Uterus (tissue), 4 donors: Measurements from ENCODE around the gene RNF112. TPM values are rescaled to one million over a fixed set of nuclear protein-coding genes. Genes with fewer than 3 reads are reported as not detected.

Experiments used
- DNase-seq, 2 donors: peaks; one replicate each; pipeline ENCODE4 v3.0.0-alpha.2; 2019 to 2020
- H3K27ac ChIP-seq, 2 donors: fragments of 200-600 bp; sonication (generic); 1 replicate in 1 of 2; 2 replicates in 1 of 2; pipeline ENCODE4 v1.5.1; 2016 to 2018
- H3K27me3 ChIP-seq, 2 donors: fragments of 200-600 bp; sonication (generic); one replicate each; pipeline ENCODE4 v1.5.1; 2018 to 2019; ENCODE audit warnings: control low read depth in 1 of 2
- H3K36me3 ChIP-seq, 2 donors: fragments of 200-600 bp; sonication (generic); one replicate each; pipeline ENCODE4 v1.5.1; 2019; ENCODE audit warnings: control low read depth in 1 of 2
- H3K4me1 ChIP-seq, 2 donors: fragments of 200-600 bp; sonication (generic); one replicate each; pipeline ENCODE4 v1.5.1; 2018 to 2019; ENCODE audit warnings: control low read depth in 1 of 2
- H3K4me3 ChIP-seq, 2 donors: fragments of 200-600 bp; sonication (generic); 1 replicate in 1 of 2; 2 replicates in 1 of 2; pipeline ENCODE4 v1.5.1; 2018 to 2019; ENCODE audit warnings: mild to moderate bottlenecking in 1 of 2
- H3K9me3 ChIP-seq, 2 donors: fragments of 200-600 bp; sonication (generic); one replicate each; pipeline ENCODE4 v1.5.1; 2019; ENCODE audit warnings: control low read depth in 1 of 2
- CTCF ChIP-seq, 4 experiments: fragments of 200-600 bp in 2 of 4; fragments of 450-650 bp in 2 of 4; sonication (generic) in 2 of 4; IDR thresholded peaks; one replicate each; pipeline ENCODE4 v1.5.1; 2016 to 2019; ENCODE audit warnings: antibody characterized with exemption in 4 of 4, mild to moderate bottlenecking in 2 of 4, moderate library complexity in 1 of 4
- POLR2A ChIP-seq, 2 donors: fragments of 450-650 bp; IDR thresholded peaks; one replicate each; pipeline ENCODE4 v1.6.1; 2016; ENCODE audit warnings: antibody characterized with exemption in 2 of 2, mild to moderate bottlenecking in 1 of 2, moderate library complexity in 1 of 2
- intact Hi-C: fragments of 100-400 bp; cut with DNase I; formaldehyde crosslinking; loops from one replicate; pipeline ENCODE4 v1.15.1; 2023; ENCODE audit warnings: low total_unique reads
- total RNA-seq, 4 donors: library from RNA; depleted of rRNA in 3 of 4; stranded (reverse); fragments of >200 nt in 3 of 4; gene quantifications; one replicate each; pipeline versions ENCODE4 v1.1.0 to v1.2.4, GENCODE V29; 2014 to 2023
- donor health status: DM: yes; HTN: yes; CAD: no.

Gene RNF112
- total RNA-seq, 4 donors from 2014 or later: 0.88 to 14.7 (median 3.7) TPM

DNA sequence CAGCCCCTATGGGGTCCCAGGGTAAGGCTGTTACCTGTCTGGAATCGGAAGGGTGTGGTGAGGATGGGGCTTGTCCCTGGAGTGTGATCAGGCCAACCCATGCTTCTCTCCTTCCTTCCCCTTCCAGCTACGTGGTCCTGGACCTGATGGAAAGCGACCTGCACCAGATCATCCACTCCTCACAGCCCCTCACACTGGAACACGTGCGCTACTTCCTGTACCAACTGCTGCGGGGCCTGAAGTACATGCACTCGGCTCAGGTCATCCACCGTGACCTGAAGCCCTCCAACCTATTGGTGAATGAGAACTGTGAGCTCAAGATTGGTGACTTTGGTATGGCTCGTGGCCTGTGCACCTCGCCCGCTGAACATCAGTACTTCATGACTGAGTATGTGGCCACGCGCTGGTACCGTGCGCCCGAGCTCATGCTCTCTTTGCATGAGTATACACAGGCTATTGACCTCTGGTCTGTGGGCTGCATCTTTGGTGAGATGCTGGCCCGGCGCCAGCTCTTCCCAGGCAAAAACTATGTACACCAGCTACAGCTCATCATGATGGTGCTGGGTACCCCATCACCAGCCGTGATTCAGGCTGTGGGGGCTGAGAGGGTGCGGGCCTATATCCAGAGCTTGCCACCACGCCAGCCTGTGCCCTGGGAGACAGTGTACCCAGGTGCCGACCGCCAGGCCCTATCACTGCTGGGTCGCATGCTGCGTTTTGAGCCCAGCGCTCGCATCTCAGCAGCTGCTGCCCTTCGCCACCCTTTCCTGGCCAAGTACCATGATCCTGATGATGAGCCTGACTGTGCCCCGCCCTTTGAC lies 30.3 kb upstream of the RNF112 start:
- peaks cover 20 to 23% of the 10 kb centered on the region in 2 donors for H3K4me1 ChIP-seq
- H3K4me3 ChIP-seq: no peak overlapping the region
- H3K9me3 ChIP-seq: no peaks in the 10 kb centered on the region
- H3K36me3 ChIP-seq: no peaks in the 10 kb centered on the region
- intact Hi-C loops: no loop called here
- TF ChIP-seq POLR2A (IDR thresholded peaks at IDR 0.05): no peak
- TF ChIP-seq CTCF (IDR thresholded peaks at IDR 0.05): no peak
- no peak overlapping the region for H3K27ac ChIP-seq
- no peaks in the 10 kb centered on the region for H3K27me3 ChIP-seq
- DNase-seq: peak; percentile 20 to 27

- intact Hi-C loops: no loop called here
- Histone ChIP-seq H3K27ac (peak overlapping the region in 1 of 2 donors; percentile 4), H3K4me3 (no peak overlapping the region), H3K4me1 (peaks cover 20 to 29% of the 10 kb centered on the region in 2 donors), H3K27me3 (no peaks in the 10 kb centered on the region), H3K9me3 (no peaks in the 10 kb centered on the region), H3K36me3 (no peaks in the 10 kb centered on the region)
- no peak for DNase-seq
- TF ChIP-seq CTCF (IDR thresholded peaks at IDR 0.05) (no peak), POLR2A (IDR thresholded peaks at IDR 0.05) (no peak)
Measured at GRCh38 chr17:19381361-19381740, 29.7 kb upstream of the RNF112 start.

DNA sequence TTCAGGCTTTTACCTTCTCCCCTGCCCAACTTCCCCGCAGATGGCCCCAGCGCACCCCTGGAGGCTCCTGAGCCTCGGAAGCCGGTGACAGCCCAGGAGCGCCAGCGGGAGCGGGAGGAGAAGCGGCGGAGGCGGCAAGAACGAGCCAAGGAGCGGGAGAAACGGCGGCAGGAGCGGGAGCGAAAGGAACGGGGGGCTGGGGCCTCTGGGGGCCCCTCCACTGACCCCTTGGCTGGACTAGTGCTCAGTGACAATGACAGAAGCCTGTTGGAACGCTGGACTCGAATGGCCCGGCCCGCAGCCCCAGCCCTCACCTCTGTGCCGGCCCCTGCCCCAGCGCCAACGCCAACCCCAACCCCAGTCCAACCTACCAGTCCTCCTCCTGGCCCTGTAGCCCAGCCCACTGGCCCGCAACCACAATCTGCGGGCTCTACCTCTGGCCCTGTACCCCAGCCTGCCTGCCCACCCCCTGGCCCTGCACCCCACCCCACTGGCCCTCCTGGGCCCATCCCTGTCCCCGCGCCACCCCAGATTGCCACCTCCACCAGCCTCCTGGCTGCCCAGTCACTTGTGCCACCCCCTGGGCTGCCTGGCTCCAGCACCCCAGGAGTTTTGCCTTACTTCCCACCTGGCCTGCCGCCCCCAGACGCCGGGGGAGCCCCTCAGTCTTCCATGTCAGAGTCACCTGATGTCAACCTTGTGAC lies 29.1 kb upstream of the RNF112 start:
- intact Hi-C loops: no loop called here
- Histone ChIP-seq H3K9me3 (no peaks in the 10 kb centered on the region), H3K36me3 (no peaks in the 10 kb centered on the region), H3K27ac (peak overlapping the region; percentile 4 to 91), H3K4me3 (no peak overlapping the region), H3K4me1 (peaks cover 19 to 29% of the 10 kb centered on the region in 2 donors), H3K27me3 (no peaks in the 10 kb centered on the region)
- TF ChIP-seq CTCF (IDR thresholded peaks at IDR 0.05): no peak
- no peak for TF ChIP-seq POLR2A (IDR thresholded peaks at IDR 0.05)
- DNase-seq: peak in 1 of 2 donors; percentile 19

GRCh38 chr17:19382531-19383444 lies 28.2 kb upstream of the RNF112 start:
- Histone ChIP-seq H3K4me1 (peaks cover 18 to 29% of the 10 kb centered on the region in 2 donors), H3K9me3 (no peaks in the 10 kb centered on the region), H3K27me3 (no peaks in the 10 kb centered on the region), H3K36me3 (no peaks in the 10 kb centered on the region), H3K4me3 (no peak overlapping the region), H3K27ac (peak overlapping the region; percentile 0 to 91)
- intact Hi-C loops: no loop called here
- peak in 1 of 2 donors; percentile 17 for DNase-seq
- TF ChIP-seq POLR2A (IDR thresholded peaks at IDR 0.05) (no peak), CTCF (IDR thresholded peaks at IDR 0.05) (no peak)
